Measurements from ENCODE around the gene UST.

The UST gene

DNA sequence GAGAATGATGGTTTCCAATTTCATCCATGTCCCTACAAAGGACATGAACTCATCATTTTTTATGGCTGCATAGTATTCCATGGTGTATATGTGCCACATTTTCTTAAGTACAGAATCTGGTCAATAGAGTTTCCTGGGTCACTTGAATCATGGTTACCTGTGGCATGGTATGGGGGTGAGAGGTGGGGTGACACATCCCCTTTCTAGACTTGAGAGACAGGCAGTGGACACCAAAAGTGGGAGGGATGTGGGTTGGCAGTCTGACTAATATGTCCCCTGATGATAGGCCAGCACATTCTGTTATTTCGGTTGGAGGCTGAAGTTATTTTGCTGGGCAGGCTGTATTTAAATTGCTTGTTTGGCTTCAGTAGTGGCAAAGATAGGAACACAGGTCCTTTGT lies 78.1 kb downstream of the UST start:
- H3K4me2 ChIP-seq (ENCODE audit: low read length, poor library complexity, severe bottlenecking): no peak overlapping the region
- no peak overlapping the region for H3K4ac ChIP-seq (ENCODE audit: low read depth in 1 of 2, low read length in 2 of 2)
- WGBS: 89% methylated on average over 1 of the region's 1 CpG
- no peak overlapping the region for H3K18ac ChIP-seq (ENCODE audit: low read depth in 1 of 2, low read length in 2 of 2)
- H2BK5ac ChIP-seq (ENCODE audit: low read depth, low read length, poor library complexity, severe bottlenecking): no peak overlapping the region
- no peak overlapping the region for H2BK12ac ChIP-seq (ENCODE audit: low read length in 2 of 2)
- H2AFZ ChIP-seq (ENCODE audit: low read depth, low read length): no peak overlapping the region
- H2BK15ac ChIP-seq (ENCODE audit: low read depth, poor library complexity, severe bottlenecking): no peak overlapping the region
- H3K4me1 ChIP-seq (ENCODE audit: control insufficient read depth, insufficient read depth, low read depth, low read length): no peaks in the 10 kb centered on the region
- no peak overlapping the region for H3K14ac ChIP-seq (ENCODE audit: low read length in 2 of 2)
- no peak overlapping the region for H2AK5ac ChIP-seq (ENCODE audit: low read length, severe bottlenecking)
- no peak overlapping the region for H3K4me3 ChIP-seq (ENCODE audit: insufficient read depth in 1 of 2, low read depth in 1 of 2, low read length in 2 of 2)
- H4K8ac ChIP-seq (ENCODE audit: low read length): no peak overlapping the region
- no peak for DNase-seq
- no peaks in the 10 kb centered on the region for H3K36me3 ChIP-seq (ENCODE audit: control insufficient read depth in 1 of 2, insufficient read depth in 2 of 2, low read depth in 1 of 2, low read length in 2 of 2)
- H3K27me3 ChIP-seq (ENCODE audit: control insufficient read depth in 1 of 2, insufficient read depth in 1 of 2, low read length in 2 of 2): no peaks in the 10 kb centered on the region
- H3K9ac ChIP-seq (ENCODE audit: low read length): no peak overlapping the region
- H3K79me1 ChIP-seq (replicated peaks; ENCODE audit: low read length, poor library complexity, severe bottlenecking): peaks cover 3% of the 10 kb centered on the region
- no peak overlapping the region for H2BK120ac ChIP-seq (ENCODE audit: low read depth, low read length)
- H3K9me3 ChIP-seq (ENCODE audit: control insufficient read depth, low read length): no peaks in the 10 kb centered on the region
- H4K91ac ChIP-seq (ENCODE audit: low read length): no peak overlapping the region
- no peak overlapping the region for H3K27ac ChIP-seq (ENCODE audit: low read length, poor library complexity, severe bottlenecking)
- no peak overlapping the region for H3K23ac ChIP-seq (ENCODE audit: low read length in 2 of 2)

DNA sequence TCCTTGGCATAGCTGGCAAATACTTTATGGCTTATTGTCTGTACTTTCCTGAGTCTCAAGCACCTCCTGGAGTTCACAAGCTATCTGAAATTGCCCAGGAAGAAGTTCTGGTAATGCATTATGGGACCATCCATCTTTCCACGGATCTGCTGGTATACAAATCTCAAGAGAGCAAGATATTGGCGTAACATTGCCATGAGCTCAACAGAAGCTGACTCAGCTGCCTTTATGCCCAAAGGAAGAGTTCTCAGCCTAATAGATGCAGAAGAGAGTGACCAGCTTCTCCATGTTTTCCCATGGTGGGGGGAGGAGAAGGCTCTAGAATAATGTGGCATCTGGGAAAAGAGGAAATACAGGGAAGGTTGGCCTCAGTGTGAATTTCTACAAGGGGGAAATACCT lies 78.7 kb downstream of the UST start:
- Histone ChIP-seq H3K36me3 (ENCODE audit: control insufficient read depth in 1 of 2, insufficient read depth in 2 of 2, low read depth in 1 of 2, low read length in 2 of 2) (no peaks in the 10 kb centered on the region), H3K27me3 (ENCODE audit: control insufficient read depth in 1 of 2, insufficient read depth in 1 of 2, low read length in 2 of 2) (no peaks in the 10 kb centered on the region), H2BK120ac (ENCODE audit: low read depth, low read length) (no peak overlapping the region), H3K4me3 (ENCODE audit: insufficient read depth in 1 of 2, low read depth in 1 of 2, low read length in 2 of 2) (no peak overlapping the region), H3K79me1 (replicated peaks; ENCODE audit: low read length, poor library complexity, severe bottlenecking) (peaks cover 3% of the 10 kb centered on the region), H3K27ac (ENCODE audit: low read length, poor library complexity, severe bottlenecking) (no peak overlapping the region), H3K4me1 (ENCODE audit: control insufficient read depth, insufficient read depth, low read depth, low read length) (no peaks in the 10 kb centered on the region), H3K9ac (ENCODE audit: low read length) (no peak overlapping the region), H2BK15ac (ENCODE audit: low read depth, poor library complexity, severe bottlenecking) (no peak overlapping the region), H2AK5ac (ENCODE audit: low read length, severe bottlenecking) (no peak overlapping the region), H3K9me3 (ENCODE audit: control insufficient read depth, low read length) (no peaks in the 10 kb centered on the region), H4K8ac (ENCODE audit: low read length) (no peak overlapping the region), H3K4me2 (ENCODE audit: low read length, poor library complexity, severe bottlenecking) (no peak overlapping the region), H3K4ac (ENCODE audit: low read depth in 1 of 2, low read length in 2 of 2) (no peak overlapping the region), H3K14ac (ENCODE audit: low read length in 2 of 2) (no peak overlapping the region), H2BK5ac (ENCODE audit: low read depth, low read length, poor library complexity, severe bottlenecking) (no peak overlapping the region), H3K18ac (ENCODE audit: low read depth in 1 of 2, low read length in 2 of 2) (no peak overlapping the region), H2AFZ (ENCODE audit: low read depth, low read length) (no peak overlapping the region), H4K91ac (ENCODE audit: low read length) (no peak overlapping the region), H2BK12ac (ENCODE audit: low read length in 2 of 2) (no peak overlapping the region), H3K23ac (ENCODE audit: low read length in 2 of 2) (no peak overlapping the region)
- DNase-seq: no peak
- WGBS: 92% methylated on average over 2 of the region's 2 CpGs

- Histone ChIP-seq H2BK5ac (ENCODE audit: low read depth, low read length, poor library complexity, severe bottlenecking) (no peak overlapping the region), H3K4me1 (ENCODE audit: control insufficient read depth, insufficient read depth, low read depth, low read length) (no peaks in the 10 kb centered on the region), H2AK5ac (ENCODE audit: low read length, severe bottlenecking) (no peak overlapping the region), H3K4me2 (ENCODE audit: low read length, poor library complexity, severe bottlenecking) (no peak overlapping the region), H3K23ac (ENCODE audit: low read length in 2 of 2) (no peak overlapping the region), H3K4me3 (ENCODE audit: insufficient read depth in 1 of 2, low read depth in 1 of 2, low read length in 2 of 2) (no peak overlapping the region), H3K9me3 (ENCODE audit: control insufficient read depth, low read length) (no peaks in the 10 kb centered on the region), H4K91ac (ENCODE audit: low read length) (no peak overlapping the region), H3K79me1 (replicated peaks; ENCODE audit: low read length, poor library complexity, severe bottlenecking) (peaks cover 3% of the 10 kb centered on the region), H2AFZ (ENCODE audit: low read depth, low read length) (no peak overlapping the region), H4K8ac (ENCODE audit: low read length) (no peak overlapping the region), H3K27me3 (ENCODE audit: control insufficient read depth in 1 of 2, insufficient read depth in 1 of 2, low read length in 2 of 2) (no peaks in the 10 kb centered on the region), H2BK120ac (ENCODE audit: low read depth, low read length) (no peak overlapping the region), H3K14ac (ENCODE audit: low read length in 2 of 2) (no peak overlapping the region), H2BK15ac (ENCODE audit: low read depth, poor library complexity, severe bottlenecking) (no peak overlapping the region), H2BK12ac (ENCODE audit: low read length in 2 of 2) (no peak overlapping the region), H3K9ac (ENCODE audit: low read length) (peak overlapping the region; percentile 47), H3K27ac (ENCODE audit: low read length, poor library complexity, severe bottlenecking) (no peak overlapping the region), H3K4ac (ENCODE audit: low read depth in 1 of 2, low read length in 2 of 2) (no peak overlapping the region), H3K18ac (ENCODE audit: low read depth in 1 of 2, low read length in 2 of 2) (no peak overlapping the region), H3K36me3 (ENCODE audit: control insufficient read depth in 1 of 2, insufficient read depth in 2 of 2, low read depth in 1 of 2, low read length in 2 of 2) (no peaks in the 10 kb centered on the region)
- DNase-seq: no peak
- 89% methylated on average over 2 of the region's 5 CpGs for WGBS
Observed at GRCh38 chr6:148827416-148828045, 80.7 kb downstream of the UST start.

GRCh38 chr6:148828047-148828446 lies 81.2 kb downstream of the UST start:
- no peak overlapping the region for H2BK120ac ChIP-seq (ENCODE audit: low read depth, low read length)
- H3K4me1 ChIP-seq (ENCODE audit: control insufficient read depth, insufficient read depth, low read depth, low read length): no peaks in the 10 kb centered on the region
- no peak for DNase-seq
- no peaks in the 10 kb centered on the region for H3K27me3 ChIP-seq (ENCODE audit: control insufficient read depth in 1 of 2, insufficient read depth in 1 of 2, low read length in 2 of 2)
- no peak overlapping the region for H3K4me2 ChIP-seq (ENCODE audit: low read length, poor library complexity, severe bottlenecking)
- H4K8ac ChIP-seq (ENCODE audit: low read length): no peak overlapping the region
- no peak overlapping the region for H4K91ac ChIP-seq (ENCODE audit: low read length)
- no CpG with 5 or more reads among the region's 4 CpGs for WGBS
- no peak overlapping the region for H2BK15ac ChIP-seq (ENCODE audit: low read depth, poor library complexity, severe bottlenecking)
- no peak overlapping the region for H2BK5ac ChIP-seq (ENCODE audit: low read depth, low read length, poor library complexity, severe bottlenecking)
- H3K23ac ChIP-seq (ENCODE audit: low read length in 2 of 2): no peak overlapping the region
- no peak overlapping the region for H3K4ac ChIP-seq (ENCODE audit: low read depth in 1 of 2, low read length in 2 of 2)
- H3K27ac ChIP-seq (ENCODE audit: low read length, poor library complexity, severe bottlenecking): no peak overlapping the region
- peak overlapping the region; percentile 47 for H3K9ac ChIP-seq (ENCODE audit: low read length)
- H3K79me1 ChIP-seq (replicated peaks; ENCODE audit: low read length, poor library complexity, severe bottlenecking): peaks cover 4% of the 10 kb centered on the region
- no peak overlapping the region for H3K18ac ChIP-seq (ENCODE audit: low read depth in 1 of 2, low read length in 2 of 2)
- no peak overlapping the region for H3K4me3 ChIP-seq (ENCODE audit: insufficient read depth in 1 of 2, low read depth in 1 of 2, low read length in 2 of 2)
- H3K14ac ChIP-seq (ENCODE audit: low read length in 2 of 2): no peak overlapping the region
- H2AK5ac ChIP-seq (ENCODE audit: low read length, severe bottlenecking): no peak overlapping the region
- no peak overlapping the region for H2BK12ac ChIP-seq (ENCODE audit: low read length in 2 of 2)
- H2AFZ ChIP-seq (ENCODE audit: low read depth, low read length): no peak overlapping the region
- H3K36me3 ChIP-seq (ENCODE audit: control insufficient read depth in 1 of 2, insufficient read depth in 2 of 2, low read depth in 1 of 2, low read length in 2 of 2): no peaks in the 10 kb centered on the region
- no peaks in the 10 kb centered on the region for H3K9me3 ChIP-seq (ENCODE audit: control insufficient read depth, low read length)

Data from mesenchymal stem cell (in vitro differentiated cells and primary cell).